Medulla oblongata (tissue), 1 donor: ENCODE results near the gene COMMD4.
A peak's percentile ranks its signal among the peaks of the same experiment; 100 is the strongest.

Experiments used
- DNase-seq: peaks from one replicate; pipeline ENCODE4 v3.0.0-alpha.2; 2015; ENCODE audit errors: extremely low spot score

COMMD4 gene

GRCh38 chr15:75356006-75356405 lies 20.1 kb downstream of the COMMD4 start:
- no peak for DNase-seq

- DNase-seq = no peak
Measured at GRCh38 chr15:75356517-75356916, 20.7 kb downstream of the COMMD4 start.

- DNase-seq = no peak
Measured at GRCh38 chr15:75357976-75358673, 22.3 kb downstream of the COMMD4 start.

DNA sequence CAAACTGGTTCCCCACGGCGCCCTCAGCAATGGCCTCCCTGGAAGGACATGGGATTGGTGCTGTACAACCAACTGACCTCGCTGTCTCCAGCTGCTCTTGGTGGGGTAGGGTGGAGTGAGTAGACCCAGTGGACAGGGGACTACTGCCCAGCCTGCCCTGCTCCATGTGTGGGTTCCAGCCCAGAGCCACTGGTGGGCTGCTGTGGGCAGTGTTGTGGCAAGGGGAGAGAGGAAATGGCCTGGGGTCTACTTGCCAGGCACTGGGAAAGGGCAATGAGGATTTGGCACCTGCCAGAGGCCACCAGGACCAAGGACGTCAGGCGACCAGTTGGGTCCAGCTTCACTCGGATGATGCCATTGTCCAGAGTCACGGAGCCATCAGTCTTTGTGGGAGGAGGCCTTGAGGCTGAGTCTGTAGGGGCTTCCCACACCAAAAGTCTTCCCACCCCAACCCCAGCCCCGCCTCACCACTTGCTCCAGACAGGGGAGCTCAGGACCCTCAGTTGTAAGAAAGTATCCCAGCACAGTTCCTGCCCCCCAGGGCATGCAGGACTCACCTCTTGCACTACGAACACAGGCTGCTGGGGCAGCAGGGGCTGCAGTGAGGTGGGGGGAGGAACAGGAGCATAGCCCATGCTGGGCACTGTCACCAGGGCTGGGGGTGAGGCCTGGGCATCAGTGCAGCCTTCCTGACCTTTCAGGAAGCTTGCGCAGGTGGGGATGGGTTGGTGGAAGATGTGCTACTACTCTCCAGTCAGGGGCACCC lies 23.1 kb downstream of the COMMD4 start:
- no peak for DNase-seq

- no peak for DNase-seq
Measured at GRCh38 chr15:75359537-75360250, 23.8 kb downstream of the COMMD4 start.

DNA sequence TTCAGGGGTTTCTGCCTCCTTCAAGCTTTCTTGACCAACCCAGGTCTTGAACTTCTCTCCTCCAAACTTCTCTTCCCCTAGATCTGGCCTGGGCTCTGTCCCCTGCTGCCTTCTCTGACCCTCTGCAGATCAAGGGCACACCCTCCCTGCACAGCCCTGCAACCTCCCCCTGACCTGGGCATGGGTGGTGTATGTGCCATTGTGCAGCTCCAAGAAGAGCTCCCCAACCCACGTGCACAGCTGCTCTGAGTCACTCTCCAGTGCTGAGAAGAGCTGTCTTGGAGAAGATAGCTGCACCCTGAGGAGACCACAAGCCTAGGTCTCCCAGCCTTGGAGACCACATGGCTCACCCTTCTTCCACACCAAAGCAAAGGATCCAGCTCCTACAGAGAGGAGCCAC lies 24.5 kb downstream of the COMMD4 start:
- no peak for DNase-seq

DNA sequence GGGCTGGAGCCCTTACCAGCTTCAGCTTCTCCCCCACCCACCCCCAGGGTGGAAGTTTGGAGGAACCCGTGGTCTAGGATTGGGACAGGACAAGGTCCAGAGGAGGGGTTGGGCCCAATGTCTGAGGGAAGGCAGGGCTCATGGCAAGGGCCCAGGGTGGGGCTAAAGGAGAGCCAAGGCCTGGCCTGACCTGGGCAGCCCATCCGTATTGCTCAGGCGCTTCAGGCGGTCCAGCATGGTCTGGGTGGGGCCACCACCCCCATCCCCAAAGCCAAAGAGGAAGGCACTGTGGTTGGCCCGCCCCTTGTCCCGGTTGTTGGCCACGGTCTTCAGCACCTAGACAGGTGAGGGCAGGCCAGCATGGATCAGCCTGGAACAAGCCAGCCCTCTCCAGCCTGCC lies 25.0 kb downstream of the COMMD4 start:
- DNase-seq = no peak

DNA sequence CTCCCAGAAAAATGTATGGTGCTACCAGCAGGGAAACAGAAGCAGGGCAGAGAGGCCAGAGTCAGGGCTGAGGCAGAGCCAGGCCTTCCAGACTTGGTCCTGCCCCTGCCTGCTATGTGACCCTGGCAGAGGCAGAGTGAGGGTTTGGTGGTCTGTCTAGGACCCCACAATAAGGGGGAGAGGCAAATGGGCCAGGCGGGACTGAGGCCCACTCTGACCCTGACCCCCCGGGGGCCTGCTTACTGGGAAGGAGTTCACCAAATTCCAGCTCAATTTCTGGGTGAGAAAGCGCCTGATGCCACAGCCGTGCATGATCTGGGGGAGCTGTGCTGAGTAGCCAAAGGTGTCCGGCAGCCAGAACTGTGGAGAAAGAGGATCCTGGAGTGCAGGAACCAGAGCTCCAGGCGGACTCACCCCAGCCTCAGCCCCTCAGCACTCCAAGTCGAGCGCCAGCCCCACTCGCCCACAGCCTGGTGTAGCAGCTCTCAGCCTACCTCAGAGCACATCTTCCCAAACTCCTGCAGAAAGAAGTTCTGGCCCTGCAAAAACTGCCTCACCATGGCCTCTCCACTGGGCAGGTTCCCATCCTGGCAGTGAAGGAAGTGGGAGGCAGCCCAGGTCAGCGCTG lies 25.6 kb downstream of the COMMD4 start:
- no peak for DNase-seq

- no peak for DNase-seq
Measured at GRCh38 chr15:75361989-75362641, 26.3 kb downstream of the COMMD4 start.

GRCh38 chr15:75362642-75363249 lies 26.9 kb downstream of the COMMD4 start:
- no peak for DNase-seq

GRCh38 chr15:75363786-75364185 lies 27.9 kb downstream of the COMMD4 start:
- no peak for DNase-seq

- DNase-seq = no peak
Measured at GRCh38 chr15:75364881-75365280, 29.0 kb downstream of the COMMD4 start.

DNA sequence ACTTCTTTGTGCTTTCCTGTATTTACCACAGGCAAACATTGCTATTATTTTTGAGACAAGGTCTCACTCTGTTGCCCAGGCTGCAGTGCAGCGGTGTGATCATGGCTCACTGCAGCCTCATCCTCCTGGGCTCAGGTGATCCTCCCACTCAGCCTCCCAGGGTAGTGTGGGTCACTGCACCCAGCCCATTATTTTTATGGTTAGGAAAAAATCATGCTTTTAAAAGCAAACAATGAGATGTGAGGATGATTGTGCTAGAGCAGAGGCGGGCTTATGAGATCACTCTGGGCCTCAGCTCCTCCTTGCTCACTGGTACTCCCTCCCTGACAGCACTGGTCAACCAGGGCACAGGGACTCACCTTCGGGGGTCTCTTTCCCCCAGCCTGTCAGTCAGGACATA lies 30.3 kb downstream of the COMMD4 start:
- DNase-seq = no peak

DNA sequence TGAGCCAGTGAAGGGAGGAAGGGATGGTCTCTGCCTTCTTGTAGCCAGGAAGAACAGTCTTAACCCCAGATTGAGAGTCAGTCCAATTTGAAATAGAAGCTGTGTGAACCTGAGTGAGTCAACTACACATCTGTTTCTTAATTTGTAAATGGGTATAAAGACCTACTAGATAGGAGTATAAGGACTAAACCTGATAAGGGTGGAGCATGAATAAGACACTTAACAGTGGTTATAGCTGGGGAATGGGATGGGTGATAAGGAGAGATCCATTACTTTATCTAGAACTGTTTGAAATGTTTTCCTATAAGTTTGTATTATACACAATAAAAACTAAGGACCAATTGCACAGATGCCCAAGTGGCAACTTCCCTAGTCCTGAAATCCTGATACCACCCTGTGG lies 31.1 kb downstream of the COMMD4 start:
- no peak for DNase-seq

GRCh38 chr15:75367406-75367912 lies 31.6 kb downstream of the COMMD4 start:
- DNase-seq = no peak

DNA sequence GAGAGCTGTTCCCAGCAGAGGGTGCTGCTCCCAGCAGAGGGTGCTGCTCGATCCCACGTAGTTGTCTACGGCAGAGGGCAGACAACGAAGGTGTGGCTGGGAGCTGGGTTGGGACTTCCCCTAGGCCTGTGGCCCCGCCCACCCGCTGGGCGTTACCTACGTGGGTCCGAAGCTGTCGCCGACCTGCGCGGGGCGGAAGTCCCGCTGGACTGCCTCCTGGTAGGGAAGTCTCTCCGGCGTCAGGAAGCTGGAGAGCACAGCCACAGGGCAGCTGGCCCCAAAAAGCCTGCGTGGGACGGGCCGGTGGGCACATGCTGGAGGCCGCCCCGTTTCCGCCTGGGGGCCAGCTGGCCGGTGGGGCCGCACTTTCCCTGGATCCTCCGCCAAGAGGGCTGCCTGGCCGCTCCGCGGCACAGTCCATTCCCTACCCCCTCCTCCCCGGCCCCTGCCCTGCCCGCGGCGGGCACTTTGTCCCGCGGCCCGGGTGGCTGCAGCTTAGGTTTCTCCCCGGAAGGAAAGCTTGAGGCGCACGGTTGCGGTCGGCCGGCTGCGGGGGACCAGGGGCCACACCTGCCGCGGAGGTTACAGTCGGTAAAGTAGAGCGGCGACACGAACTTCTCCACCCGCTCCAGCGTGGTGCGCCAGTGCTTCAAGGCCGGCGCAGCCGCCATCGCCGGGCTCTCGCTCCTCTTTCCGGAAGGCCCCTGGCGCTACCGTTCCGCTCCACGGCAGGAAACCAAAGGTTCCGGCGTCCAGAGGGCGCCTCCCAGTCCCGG lies 32.2 kb downstream of the COMMD4 start, which contains the start of gene MAN2C1:
Gene MAN2C1, minus strand, starts transcription at position 695 of the 776 bp plus-strand sequence. Its CDS starts 24 bp downstream, at position 671.
- peak; percentile 95 for DNase-seq

DNA sequence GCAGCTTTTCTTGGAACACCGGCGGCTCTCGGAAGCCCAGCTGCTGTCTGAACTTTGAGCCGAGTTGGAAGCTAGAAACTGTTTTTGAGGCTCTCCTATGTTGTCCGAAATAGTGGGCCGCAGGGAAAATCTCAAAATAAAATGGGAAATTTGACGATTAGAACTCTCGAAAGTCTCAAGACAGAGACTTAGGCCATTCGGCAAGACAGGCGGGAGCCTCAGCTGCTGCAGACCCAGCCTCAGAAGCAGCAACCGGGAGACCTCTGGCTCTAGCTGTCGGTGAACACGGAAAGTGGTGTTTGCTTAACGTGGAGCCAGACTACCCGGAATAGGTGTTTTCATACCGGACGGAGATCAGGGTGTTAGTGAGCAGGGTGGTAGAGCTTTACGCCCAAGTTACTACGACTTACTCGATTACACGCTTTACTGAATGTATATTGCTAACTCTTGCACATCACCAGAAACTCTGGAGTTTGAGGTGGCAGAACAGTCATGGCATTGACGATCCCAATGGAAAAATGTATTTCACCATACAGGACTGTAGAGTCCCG lies 32.9 kb downstream of the COMMD4 start:
- no peak for DNase-seq

GRCh38 chr15:75369897-75370581 lies 34.2 kb downstream of the COMMD4 start:
- no peak for DNase-seq

DNA sequence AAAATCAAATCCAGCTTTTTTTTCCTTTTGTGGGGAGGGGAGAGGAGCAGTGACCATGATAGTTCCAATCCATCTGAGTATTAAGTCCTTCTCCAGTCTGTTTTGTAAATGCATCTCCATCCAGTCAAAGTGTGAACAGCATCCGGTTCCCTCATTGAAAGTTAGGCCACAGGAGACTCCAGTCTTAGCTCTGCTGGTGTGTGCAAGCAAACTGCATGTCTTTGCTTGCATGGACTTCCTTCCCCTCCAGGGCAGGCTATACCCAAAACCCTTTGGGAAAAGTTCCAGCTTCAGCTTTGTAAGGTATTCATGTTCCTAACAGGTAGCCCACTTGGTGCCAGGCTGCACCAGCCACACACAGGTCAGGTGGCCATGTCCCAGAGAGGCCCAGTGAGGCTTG lies 35.6 kb downstream of the COMMD4 start:
- DNase-seq = no peak
